Right forelimb (tissue), 1 donor: Measurements from ENCODE around the gene KLF7.
"Not testable (repeated sequence)": the region's sequence is repeated elsewhere in the genome, so short reads cannot be mapped to it uniquely, and the experiment has no call there.

Experiments used
- DNase-seq: peaks from one replicate; pipeline ENCODE4 v3.0.0-alpha.2; 2018

The KLF7 gene

DNA sequence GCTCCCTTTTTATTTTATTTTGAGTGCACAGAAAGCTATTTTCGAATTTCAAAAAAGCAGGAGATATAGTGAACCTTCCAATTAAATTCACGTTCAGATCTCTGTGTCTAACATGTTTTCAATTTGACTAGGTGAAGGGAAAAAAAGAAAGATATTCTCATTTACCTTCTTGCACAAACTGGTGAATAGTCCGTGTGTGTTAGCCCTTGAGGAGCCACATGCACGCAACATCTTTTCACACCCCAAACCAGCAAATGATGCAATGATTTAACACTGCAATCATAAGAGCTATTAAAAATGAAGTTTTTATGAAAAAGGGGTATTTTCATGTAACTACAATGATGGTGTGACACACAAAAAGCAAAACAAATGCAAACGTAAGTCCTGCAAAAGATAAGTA lies 116.6 kb downstream of the KLF7 start:
- no peak for DNase-seq

DNA sequence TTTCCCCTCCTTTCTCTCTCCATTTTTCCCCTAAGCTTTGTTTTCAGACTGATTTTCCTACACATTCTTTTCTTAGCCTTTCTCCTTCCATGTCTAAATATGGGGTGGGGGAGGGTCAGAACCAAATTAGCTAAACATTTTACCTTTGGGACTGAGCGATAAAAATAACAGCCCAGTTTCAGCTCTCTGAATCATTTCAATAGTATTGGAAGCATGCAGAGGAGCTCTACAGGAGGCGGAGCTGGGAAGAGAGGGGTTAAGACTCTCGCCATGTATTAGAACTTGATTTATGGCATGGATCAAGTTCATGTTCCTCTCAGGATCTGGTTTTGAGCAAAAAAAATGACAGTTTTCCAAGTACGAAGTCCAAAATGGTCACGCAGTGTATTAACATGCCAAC lies 117.3 kb downstream of the KLF7 start:
- DNase-seq, result no peak

DNA sequence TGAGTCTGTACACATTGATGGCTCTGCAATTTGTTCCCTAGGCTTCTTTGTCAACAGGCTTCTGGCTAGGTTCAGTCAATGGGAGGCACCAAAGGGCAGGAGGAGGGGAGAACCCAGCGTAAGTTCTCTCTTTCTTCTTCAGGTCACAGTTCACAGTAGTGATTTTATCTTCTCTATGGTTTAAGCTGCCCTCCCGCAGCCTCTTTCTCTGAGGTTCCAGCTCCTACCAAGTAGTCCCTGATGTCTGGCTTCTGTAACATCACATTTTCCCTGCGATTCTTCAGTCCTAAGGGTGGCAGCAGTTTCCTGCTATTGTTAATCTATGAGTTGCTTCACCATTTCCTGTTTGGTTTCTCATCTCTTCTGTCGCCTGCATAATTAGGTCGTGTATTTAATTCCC lies 119.0 kb downstream of the KLF7 start:
- no peak for DNase-seq

DNA sequence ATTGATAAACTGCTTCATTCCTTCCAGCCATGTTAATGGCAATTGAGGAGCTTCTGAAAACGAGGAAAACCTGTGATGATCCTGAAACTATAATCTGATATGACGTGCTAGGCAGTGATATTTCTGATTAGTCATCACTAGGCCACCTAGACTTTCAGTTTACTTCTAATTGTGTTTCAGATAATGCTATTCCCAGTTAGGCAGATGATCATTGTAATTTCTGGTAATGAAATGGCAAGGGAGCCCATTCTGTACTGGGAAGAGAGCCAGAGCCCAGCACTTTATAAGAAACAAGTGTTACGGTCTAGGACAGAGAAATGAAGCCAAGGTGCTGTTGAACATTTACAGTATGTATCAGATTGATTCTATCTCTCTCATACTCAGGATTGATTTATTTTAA lies 120.2 kb downstream of the KLF7 start:
- DNase-seq, result no peak

DNA sequence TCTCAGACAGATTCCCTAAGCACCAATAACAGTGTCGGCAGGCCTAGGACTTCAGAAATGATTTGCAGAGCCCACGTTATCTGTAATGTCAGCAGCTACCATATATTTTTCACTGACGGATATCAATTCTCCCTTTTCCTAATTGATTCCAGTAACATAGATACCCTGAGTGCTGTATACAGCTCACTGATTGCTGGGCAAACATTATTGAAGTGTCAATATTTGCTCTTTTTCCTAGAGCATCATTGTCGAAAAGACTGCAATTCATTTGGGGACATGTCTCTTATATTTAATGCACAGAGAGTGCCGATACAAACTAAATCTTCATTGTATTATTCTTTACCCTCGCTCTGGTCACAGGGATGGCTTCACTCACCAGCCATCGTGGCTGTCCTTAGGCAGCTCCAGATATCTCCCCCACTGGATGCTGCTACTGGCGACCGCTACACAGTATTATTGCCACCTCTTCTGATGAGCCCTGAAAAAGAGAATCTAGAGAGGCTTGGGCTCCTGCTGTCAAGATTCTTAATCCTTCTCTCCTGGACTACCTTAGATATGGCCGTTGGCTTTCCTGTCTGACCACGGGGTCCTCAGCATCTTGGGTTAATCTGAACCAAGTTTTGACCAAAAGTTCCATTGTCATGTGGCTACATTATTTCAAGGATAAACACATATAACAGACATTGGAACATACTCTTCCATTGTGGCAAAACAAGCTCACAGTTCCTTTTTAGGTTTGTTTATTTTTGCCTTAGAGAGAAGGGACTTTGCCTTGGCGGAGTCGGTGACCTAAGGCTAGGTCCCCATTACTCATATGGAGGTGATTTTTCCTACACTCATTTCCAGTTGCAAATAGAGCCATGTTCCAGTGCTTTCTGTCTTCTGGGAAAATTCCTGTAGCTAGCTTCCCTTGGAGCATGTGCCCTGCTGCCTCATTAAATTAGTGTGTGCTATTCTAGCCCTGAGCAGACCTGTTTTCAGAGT lies 121.1 kb downstream of the KLF7 start:
- no peak for DNase-seq

DNA sequence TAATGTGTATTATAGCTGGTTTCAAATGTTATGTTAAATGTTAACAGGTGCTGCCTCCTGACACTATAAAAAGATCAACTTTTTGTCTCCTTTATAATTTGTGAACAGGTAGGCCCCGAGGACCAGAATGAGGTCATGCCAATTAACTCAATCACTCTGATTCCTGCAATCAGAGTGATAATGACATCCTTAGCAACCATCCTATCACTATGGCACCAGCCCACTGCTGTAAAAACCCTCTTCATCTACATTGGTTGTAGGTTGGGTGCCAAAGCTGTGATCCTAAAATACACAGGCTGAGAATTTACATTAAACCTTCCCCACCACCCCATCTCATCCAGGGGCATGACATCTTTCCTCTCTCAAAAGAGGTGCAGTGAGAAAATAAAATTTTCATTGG lies 122.9 kb downstream of the KLF7 start:
- no peak for DNase-seq

DNA sequence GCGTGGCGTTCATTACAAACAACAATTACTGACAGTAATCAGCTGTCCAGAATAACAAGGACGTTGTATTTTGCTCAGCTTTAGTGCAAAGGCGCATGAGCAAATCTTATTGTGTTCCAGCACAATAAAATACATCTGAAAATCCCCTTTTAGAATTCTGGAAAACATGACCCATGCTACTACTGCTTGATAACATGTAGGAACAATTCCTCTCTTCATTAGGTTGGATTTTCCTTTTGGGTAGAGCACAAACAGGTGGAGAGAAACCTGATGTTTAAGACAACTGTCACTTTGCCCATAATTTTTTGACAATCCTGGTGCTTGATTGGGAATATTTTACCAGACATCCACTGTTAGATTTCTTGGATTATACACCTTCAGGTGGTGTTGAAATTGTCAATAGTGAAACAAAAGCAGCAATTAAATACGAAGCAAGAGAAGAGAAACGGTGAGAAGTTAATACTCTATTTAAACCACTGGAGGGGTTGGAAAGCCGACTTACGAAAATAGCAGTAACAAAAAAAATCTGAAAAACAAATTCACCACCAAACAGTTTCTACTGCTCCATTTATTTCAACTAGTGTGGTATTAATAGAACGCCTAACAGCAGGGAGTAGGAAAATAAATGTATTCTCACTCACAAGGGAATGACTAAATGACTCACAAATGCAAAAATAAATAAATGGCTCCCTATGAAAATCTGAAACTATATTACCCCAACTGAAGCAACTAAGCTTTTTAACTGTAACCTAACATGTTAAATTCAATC lies 123.8 kb downstream of the KLF7 start:
- DNase-seq, result no peak

DNA sequence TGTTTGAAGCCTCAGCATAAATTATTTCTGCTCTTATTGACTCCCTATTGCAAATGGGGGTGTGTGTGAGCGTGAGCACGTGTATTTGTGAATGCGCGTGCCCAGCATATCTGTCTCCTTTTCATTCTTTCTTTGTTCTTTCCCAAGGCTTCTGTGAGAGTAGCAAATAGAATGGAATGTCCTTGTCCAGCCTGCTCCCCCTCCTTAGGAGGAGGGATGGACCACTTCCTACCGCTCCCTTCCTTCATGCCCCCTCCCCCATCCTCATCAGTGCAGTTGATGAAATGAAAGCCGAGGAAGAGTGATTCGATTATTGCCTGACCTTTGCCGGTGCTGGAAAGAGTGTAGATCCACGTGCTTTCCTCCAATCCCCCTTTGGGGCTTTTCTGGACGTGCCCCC lies 124.5 kb downstream of the KLF7 start:
- no peak for DNase-seq

DNA sequence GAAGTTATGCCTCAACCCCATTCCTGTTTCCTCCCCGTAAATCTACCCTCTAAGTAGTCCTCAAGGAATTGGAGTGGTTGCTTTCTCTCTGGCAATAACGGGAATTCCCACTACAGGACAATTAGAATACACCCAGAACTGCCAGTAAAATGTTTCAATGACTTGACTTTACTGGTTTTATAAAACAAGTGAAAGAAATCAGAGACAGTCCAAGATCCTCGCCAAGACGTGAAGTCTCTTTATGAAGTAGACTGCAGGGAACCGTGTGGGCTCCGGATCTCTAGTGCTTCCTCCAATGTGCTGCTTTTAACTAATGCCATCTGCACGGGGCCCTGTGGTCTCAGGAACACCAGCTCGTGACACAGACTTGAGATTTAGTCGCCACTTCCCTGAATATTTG lies 125.1 kb downstream of the KLF7 start:
- no peak for DNase-seq

DNA sequence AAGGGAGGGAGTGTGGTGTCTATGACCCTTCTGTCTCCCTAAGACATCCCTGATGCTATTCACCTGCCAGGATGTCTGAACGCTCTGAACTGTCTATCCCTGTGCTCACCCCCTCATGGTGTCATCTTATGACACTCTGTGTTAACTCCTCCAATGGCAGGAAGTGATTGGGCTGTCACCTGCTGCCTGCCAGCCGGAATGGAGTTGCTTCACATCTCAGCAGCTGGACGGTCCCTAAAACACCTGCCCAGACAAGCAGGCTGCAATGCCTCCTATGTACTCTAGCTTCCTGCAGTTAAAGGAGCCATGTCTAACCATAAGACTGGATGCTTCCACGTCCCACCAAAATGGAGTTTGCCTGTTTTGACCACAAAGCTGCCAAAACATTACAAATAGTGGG lies 126.5 kb downstream of the KLF7 start:
- no peak for DNase-seq

DNA sequence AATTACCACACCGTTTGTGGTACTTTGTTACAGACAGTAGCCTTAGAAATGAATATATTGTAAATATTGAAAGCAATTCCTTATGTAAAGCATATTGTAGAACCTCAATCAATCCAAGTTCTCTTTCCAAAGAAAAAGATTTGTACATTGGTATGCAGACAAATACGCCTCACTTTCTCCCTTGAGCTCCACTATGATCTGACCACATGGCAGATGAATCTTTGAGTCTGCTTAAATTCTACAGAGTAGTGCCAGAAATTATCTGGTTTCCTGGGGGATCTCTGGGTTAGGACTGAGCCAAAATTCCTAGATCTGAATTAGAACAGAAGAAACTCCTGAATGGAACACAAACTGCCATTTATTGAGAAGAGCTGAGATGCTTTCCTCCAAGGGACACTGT lies 127.4 kb downstream of the KLF7 start:
- DNase-seq, result no peak

DNA sequence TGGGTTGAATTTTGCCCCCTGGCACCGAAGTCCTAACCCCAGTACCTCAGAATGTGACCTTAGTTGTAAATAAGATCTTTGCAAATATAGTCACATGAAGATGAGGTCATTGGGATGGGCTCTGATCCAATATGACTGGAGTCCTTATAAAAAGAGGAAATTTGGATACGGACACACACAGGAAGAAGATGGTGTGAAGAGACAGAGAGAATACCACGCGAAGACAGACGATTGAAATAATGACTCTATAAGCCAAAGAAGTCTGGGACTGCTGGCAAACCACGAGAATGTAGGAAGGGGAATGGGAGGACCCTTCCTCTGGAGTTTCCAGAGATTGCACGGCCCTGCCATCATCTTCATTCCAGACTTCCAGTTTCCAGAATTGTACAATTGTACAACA lies 127.9 kb downstream of the KLF7 start:
- DNase-seq, result no peak

DNA sequence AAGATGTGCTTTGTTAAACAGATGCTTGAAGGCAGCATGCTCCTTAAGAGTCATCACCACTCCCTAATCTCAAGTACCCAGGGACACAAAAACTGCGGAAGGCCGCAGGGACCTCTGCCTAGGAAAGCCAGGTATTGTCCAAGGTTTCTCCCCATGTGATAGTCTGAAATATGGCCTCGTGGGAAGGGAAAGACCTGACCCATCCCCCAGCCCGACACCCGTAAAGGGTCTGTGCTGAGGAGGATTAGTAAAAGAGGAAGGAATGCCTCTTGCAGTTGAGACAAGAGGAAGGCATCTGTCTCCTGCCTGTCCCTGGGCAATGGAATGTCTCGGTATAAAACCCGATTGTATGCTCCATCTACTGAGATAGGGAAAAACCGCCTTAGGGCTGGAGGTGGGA lies 128.7 kb downstream of the KLF7 start:
- DNase-seq, result not testable (repeated sequence)

DNA sequence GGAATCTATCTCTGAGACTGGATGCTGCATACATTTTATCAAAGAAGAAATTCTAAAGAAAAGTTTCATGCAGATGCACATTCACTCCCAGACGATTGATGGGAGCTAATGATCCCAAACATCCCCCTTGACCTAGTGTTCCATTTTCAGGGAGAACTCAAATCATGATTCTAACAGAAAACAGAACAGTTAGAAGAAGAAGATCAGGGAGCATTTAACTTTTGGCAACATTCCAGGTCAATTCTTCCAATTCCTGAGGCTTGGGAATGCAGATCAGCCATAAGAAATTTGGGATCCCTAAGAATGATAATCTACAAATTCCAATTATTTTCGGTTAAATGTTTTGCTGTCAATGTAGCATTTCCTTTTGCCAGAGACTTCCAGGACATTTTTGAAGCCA lies 129.9 kb downstream of the KLF7 start:
- no peak for DNase-seq

DNA sequence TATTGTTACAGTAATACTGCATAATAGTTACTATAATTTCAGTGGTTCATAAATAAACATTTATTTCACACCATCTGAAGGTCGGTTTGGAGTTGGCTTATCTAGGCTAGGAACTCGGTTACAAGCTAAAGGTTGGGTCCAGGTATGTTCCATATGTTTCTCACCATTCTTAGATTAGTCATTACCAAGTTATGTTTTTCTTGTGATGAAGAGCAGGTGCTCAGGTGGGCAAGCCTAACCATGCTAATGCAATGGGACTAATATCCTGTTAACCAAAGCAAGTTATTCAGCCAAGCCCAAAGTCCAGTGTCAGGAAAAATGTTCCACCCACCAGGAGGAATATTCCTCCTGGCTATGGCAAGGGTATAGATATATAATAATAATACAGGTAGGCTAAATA lies 133.3 kb downstream of the KLF7 start:
- DNase-seq, result no peak
